Peyer's patch (tissue), 4 donors: Measurements from ENCODE around the gene LONP2. TPM values are rescaled to one million over a fixed set of nuclear protein-coding genes. Genes with fewer than 3 reads are reported as not detected.

Source experiments
- DNase-seq, 3 donors: peaks; one replicate each; pipeline ENCODE4 v3.0.0-alpha.2; 2017 to 2019
- H3K27ac ChIP-seq, 4 donors: fragments of 200-600 bp; sonication (generic); one replicate each; pipeline ENCODE4 v1.5.1; 2016 to 2019
- H3K27me3 ChIP-seq, 2 donors: fragments of 200-600 bp; sonication (generic); one replicate each; pipeline ENCODE4 v1.5.1; 2019
- H3K36me3 ChIP-seq, 3 donors: fragments of 200-600 bp; sonication (generic); one replicate each; pipeline ENCODE4 v1.5.1; 2016 to 2019
- H3K4me1 ChIP-seq, 4 donors: fragments of 200-600 bp; sonication (generic); one replicate each; pipeline ENCODE4 v1.5.1; 2016 to 2019
- H3K4me3 ChIP-seq, 4 donors: fragments of 200-600 bp; sonication (generic); 1 replicate in 3 of 4; 2 replicates in 1 of 4; pipeline ENCODE4 v1.5.1; 2016 to 2019; ENCODE audit warnings: mild to moderate bottlenecking in 1 of 4
- H3K9me3 ChIP-seq, 4 donors: fragments of 200-600 bp; sonication (generic); one replicate each; pipeline ENCODE4 v1.5.1; 2016 to 2019; ENCODE audit warnings: mild to moderate bottlenecking in 1 of 4
- CTCF ChIP-seq, 6 experiments: fragments of 450-650 bp in 4 of 6; fragments of 200-600 bp in 2 of 6; sonication (generic) in 1 of 6; IDR thresholded peaks; one replicate each; pipeline ENCODE4 v1.5.1; 2017 to 2019; ENCODE audit warnings: antibody characterized with exemption in 6 of 6, mild to moderate bottlenecking in 3 of 6, moderate library complexity in 1 of 6
- POLR2A ChIP-seq, 2 donors: fragments of 450-650 bp; IDR thresholded peaks; one replicate each; pipeline ENCODE4 v1.5.1; 2017; ENCODE audit warnings: antibody characterized with exemption in 2 of 2, mild to moderate bottlenecking in 2 of 2, moderate library complexity in 2 of 2
- total RNA-seq, 4 donors: library from RNA; depleted of rRNA; stranded (reverse); fragments of >200 nt; gene quantifications; one replicate each; pipeline ENCODE4 v1.1.0, GENCODE V29; 2016

LONP2 gene
- total RNA-seq, 4 donors from 2014 or later, result 56.7 to 104 (median 70.7) TPM

GRCh38 chr16:48330189-48330840 is 86.2 kb downstream of the LONP2 start:
- Histone ChIP-seq H3K27me3 (no peaks in the 10 kb centered on the region), H3K36me3 (peaks cover 0 to 17% (median 0%) of the 10 kb centered on the region in 3 donors), H3K9me3 (no peaks in the 10 kb centered on the region), H3K4me3 (no peak overlapping the region), H3K4me1 (no peaks in the 10 kb centered on the region), H3K27ac (no peak overlapping the region)
- TF ChIP-seq POLR2A (IDR thresholded peaks at IDR 0.05) (no peak), CTCF (IDR thresholded peaks at IDR 0.05) (no peak)
- DNase-seq, result no peak

- TF ChIP-seq POLR2A (IDR thresholded peaks at IDR 0.05) (no peak), CTCF (IDR thresholded peaks at IDR 0.05) (no peak)
- no peaks in the 10 kb centered on the region for H3K9me3 ChIP-seq
- H3K4me1 ChIP-seq, result no peaks in the 10 kb centered on the region
- H3K27me3 ChIP-seq, result no peaks in the 10 kb centered on the region
- no peak overlapping the region for H3K4me3 ChIP-seq
- DNase-seq, result no peak
- no peak overlapping the region for H3K27ac ChIP-seq
- peaks cover 0 to 22% (median 0%) of the 10 kb centered on the region in 3 donors for H3K36me3 ChIP-seq
Observed at GRCh38 chr16:48330841-48331192, 86.7 kb downstream of the LONP2 start.

GRCh38 chr16:48332978-48333377 is 88.9 kb downstream of the LONP2 start:
- Histone ChIP-seq H3K9me3 (no peaks in the 10 kb centered on the region), H3K27ac (no peak overlapping the region), H3K27me3 (no peaks in the 10 kb centered on the region), H3K36me3 (peaks cover 0 to 33% (median 0%) of the 10 kb centered on the region in 3 donors), H3K4me1 (no peaks in the 10 kb centered on the region), H3K4me3 (no peak overlapping the region)
- TF ChIP-seq POLR2A (IDR thresholded peaks at IDR 0.05) (no peak), CTCF (IDR thresholded peaks at IDR 0.05) (no peak)
- DNase-seq, result no peak

GRCh38 chr16:48334325-48334724 is 90.2 kb downstream of the LONP2 start:
- Histone ChIP-seq H3K9me3 (no peaks in the 10 kb centered on the region), H3K27me3 (no peaks in the 10 kb centered on the region), H3K27ac (no peak overlapping the region), H3K36me3 (peaks cover 0 to 37% (median 0%) of the 10 kb centered on the region in 3 donors), H3K4me1 (no peaks in the 10 kb centered on the region), H3K4me3 (no peak overlapping the region)
- no peak for DNase-seq
- TF ChIP-seq POLR2A (IDR thresholded peaks at IDR 0.05) (no peak), CTCF (IDR thresholded peaks at IDR 0.05) (no peak)

GRCh38 chr16:48335961-48336360 is 91.9 kb downstream of the LONP2 start:
- no peak for DNase-seq
- H3K27ac ChIP-seq, result no peak overlapping the region
- peaks cover 0 to 50% (median 0%) of the 10 kb centered on the region in 3 donors for H3K36me3 ChIP-seq
- no peaks in the 10 kb centered on the region for H3K27me3 ChIP-seq
- no peak overlapping the region for H3K4me3 ChIP-seq
- H3K4me1 ChIP-seq, result no peaks in the 10 kb centered on the region
- TF ChIP-seq CTCF (IDR thresholded peaks at IDR 0.05) (no peak), POLR2A (IDR thresholded peaks at IDR 0.05) (no peak)
- H3K9me3 ChIP-seq, result no peaks in the 10 kb centered on the region
